ENCODE results near the gene BDKRB2.

DNA sequence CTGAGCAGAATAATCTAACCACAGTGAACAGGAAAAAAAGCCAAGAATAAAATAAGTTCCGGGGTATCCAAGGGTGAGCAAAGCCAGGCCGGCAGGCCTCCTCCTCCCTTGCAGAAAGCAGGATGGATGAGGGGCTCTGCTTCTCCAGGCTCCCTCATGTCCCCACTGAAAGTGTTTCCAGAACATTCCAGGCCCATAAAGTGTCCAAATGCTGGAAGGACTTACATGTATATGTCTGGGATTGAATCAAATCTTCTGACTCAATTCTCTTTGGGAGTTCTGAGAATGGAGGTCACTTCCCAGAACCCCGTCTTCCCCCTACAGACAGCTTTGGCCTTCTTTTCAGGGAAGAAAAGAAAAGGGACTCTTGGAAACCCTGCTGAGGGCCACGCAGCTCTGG, 26.4 kb downstream of the BDKRB2 start:
- TF ChIP-seq POLR2A (IDR thresholded peaks at IDR 0.05) = no peak
- TF ChIP-seq, protein P1, sequence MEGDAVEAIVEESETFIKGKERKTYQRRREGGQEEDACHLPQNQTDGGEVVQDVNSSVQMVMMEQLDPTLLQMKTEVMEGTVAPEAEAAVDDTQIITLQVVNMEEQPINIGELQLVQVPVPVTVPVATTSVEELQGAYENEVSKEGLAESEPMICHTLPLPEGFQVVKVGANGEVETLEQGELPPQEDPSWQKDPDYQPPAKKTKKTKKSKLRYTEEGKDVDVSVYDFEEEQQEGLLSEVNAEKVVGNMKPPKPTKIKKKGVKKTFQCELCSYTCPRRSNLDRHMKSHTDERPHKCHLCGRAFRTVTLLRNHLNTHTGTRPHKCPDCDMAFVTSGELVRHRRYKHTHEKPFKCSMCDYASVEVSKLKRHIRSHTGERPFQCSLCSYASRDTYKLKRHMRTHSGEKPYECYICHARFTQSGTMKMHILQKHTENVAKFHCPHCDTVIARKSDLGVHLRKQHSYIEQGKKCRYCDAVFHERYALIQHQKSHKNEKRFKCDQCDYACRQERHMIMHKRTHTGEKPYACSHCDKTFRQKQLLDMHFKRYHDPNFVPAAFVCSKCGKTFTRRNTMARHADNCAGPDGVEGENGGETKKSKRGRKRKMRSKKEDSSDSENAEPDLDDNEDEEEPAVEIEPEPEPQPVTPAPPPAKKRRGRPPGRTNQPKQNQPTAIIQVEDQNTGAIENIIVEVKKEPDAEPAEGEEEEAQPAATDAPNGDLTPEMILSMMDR (IDR thresholded peaks at IDR 0.05) = no peak
